SK-MEL-5 (cell line): ENCODE results near the gene ANK2. TPM values are rescaled to one million over a fixed set of nuclear protein-coding genes. Genes with fewer than 3 reads are reported as not detected.

Experiments used
- DNase-seq: peaks from one replicate; pipeline ENCODE4 v3.0.0-alpha.2; 2016; ENCODE audit warnings: low read depth, low spot score
- in situ Hi-C: cut with HindIII; loops from 2 replicates; pipeline ENCODE4 v1.10.0; 2016; ENCODE audit warnings: low sequenced_read_pairs, high pct_unique_total_duplicates, low pct_unique_long_range_greater_than_20kb
- polyA plus RNA-seq, 2 experiments: library from polyadenylated mRNA; depleted of rRNA; stranded (reverse); fragments of >200 nt; gene quantifications; 2 replicates each; pipeline ENCODE4 v1.2.3, GENCODE V29; 2015
- total RNA-seq: library from RNA; depleted of rRNA; stranded (reverse); fragments of >200 nt; shearing (Covaris generic); gene quantifications from 2 replicates; pipeline ENCODE4 v1.2.3, GENCODE V29; 2014; rRNA removed

ANK2 gene
- total RNA-seq: 83.9 and 91.1 TPM in 2 replicates
- polyA plus RNA-seq (2015; cell fraction: cytosol; rRNA removed): 30.4 and 49.9 TPM in 2 replicates
- polyA plus RNA-seq (2015; cell fraction: nucleus; rRNA removed): 41.5 and 47.2 TPM in 2 replicates

DNA sequence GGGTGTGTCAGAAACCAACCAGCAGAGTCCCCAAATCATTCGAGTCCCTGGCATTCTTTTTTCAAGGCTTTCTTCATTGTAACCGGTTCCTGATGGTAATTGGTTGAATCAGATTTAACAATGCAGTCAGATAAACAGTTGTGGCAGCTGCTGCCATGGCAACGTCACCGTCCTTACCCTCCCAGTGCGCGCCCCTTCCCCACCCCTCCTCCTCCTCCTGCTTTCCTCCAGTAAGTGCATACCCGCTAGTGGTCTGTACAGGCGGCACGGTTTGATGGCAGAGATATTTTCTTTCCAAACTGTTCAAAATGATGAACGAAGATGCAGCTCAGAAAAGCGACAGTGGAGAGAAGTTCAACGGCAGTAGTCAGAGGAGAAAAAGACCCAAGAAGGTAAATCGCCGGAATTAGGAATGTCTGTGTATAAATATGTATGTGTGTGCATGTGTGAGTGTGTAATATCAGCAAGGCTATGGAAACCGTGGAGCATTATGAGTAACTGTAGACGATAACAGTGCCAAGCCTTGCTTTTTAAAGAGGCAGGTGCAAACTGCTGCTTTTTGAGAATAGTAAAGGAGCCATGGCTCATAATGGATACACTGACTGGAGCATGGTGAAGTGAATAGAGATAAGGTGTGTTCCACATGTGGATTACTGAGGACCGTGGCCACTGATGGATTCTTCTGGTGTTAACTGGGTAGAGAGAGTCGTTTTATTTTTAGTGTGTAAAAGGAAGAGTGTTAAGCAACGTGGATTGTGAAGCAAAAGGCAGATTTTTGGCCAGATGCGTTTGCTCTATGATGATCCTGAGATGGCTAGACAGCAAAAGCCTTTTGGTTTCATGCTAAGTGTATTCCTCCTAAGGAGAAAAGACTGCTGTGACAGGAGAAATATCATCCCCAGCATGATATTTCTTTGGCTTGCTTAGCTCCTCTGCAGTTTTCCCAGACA lies at the start of gene ANK2:
Gene ANK2, plus strand, starts transcription at position 233 of the 950 bp plus-strand sequence. Its CDS starts 76 bp downstream, at position 309.
- in situ Hi-C loops: no loop called here
- no peak for DNase-seq

DNA sequence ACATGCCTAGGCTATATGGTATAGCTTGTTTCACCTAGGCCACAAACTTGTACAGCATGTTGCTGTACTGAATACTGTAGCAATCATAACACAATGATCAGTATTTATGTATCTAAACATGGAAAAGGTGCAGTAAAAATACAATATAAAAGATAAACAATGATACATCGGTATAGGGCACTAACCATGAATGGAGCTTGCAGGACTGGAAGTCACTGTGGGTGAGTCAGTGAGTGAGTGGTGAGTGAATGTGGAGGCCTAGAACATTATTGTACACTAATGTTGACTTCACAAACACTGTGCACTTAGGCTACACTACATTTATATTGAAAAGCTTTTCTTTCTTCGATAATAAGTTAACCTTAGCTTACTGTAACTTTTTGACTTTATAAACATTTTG lies 45.6 kb upstream of the ANK2 start:
- in situ Hi-C loops: no loop called here
- DNase-seq: no peak

DNA sequence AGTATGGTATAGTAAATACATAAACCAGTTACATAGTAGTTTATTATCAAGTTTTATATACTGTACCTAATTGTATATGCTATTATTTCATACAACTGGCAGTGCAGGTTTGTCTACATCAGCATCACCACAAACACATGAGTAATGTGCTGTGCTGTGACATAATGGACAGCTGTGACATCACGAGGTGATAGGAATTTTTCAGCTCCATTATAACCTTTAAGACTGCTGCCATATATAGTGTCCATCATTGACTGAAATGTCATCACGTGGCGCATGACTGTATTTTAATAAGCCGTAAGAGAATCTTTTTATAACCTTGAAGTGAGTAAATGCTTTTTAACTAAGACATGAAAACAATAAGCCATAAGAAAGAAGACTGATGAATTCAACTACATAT lies 44.8 kb upstream of the ANK2 start:
- DNase-seq: peak; percentile 17
- in situ Hi-C loops: no loop called here

DNA sequence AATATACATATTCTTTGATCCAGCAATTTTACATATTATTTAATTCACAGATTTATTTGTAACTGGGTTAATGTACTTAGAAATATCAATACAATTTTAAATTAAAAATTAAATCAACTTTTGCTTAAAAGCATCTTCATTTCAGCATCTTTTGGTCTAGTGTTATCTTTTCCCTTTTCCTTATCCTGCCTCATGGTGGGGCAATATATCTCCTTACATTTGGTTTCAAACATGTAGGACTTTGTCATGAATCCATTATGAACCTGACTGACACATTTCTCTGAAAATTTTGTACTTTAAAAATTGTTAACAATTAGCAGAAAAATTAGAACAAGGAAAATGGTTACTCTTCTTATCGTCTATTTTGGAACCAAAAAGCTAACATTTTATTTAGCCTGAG lies 42.8 kb upstream of the ANK2 start:
- in situ Hi-C loops: no loop called here
- no peak for DNase-seq

DNA sequence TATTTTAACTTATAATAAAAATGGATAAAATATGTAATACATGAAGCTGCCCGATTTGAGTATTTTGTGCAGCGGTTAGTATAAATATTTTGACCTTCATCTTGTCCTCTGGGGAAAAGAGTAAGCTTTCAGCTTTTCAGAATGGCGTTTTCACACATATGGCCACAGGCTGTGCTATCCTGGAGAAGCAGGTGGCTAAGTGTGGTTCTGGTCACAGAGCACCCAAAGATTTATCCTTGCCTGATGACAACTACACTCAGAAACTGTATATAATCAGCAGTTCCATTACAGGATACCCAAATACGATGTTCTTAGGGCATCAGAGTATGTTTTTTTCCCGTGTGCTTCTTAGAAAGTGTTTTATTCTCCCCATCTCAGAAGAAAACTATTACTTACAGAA lies 42.3 kb upstream of the ANK2 start:
- in situ Hi-C loops: no loop called here

GRCh38 chr4:113008135-113008534 lies 41.3 kb upstream of the ANK2 start:
- no peak for DNase-seq
- in situ Hi-C loops: no loop called here

More for the DNA sequence above, 42.3 kb upstream of the ANK2 start:
- DNase-seq: no peak

DNA sequence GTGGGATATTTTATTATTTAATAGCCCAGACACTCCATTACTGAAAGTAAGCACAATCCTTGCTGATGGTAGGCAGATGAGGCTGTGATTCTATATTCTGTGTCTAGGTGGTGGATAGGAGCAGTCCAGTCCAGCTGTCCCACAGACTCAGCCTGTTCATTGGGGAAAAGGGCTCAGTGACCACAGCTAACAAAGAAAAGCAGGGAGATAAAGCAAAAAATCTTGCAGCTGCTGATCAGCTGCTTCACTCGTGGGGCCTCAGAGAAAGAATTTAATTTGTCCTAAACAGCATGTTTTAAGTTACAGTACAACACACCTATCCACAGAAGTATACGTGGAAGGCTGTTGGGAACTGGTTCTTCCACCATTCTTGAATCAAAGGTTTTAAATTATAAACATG lies 40.7 kb upstream of the ANK2 start:
- in situ Hi-C loops: no loop called here
- DNase-seq: peak; percentile 46

GRCh38 chr4:113009461-113009860 lies 40.0 kb upstream of the ANK2 start:
- in situ Hi-C loops: no loop called here
- DNase-seq: no peak

DNA sequence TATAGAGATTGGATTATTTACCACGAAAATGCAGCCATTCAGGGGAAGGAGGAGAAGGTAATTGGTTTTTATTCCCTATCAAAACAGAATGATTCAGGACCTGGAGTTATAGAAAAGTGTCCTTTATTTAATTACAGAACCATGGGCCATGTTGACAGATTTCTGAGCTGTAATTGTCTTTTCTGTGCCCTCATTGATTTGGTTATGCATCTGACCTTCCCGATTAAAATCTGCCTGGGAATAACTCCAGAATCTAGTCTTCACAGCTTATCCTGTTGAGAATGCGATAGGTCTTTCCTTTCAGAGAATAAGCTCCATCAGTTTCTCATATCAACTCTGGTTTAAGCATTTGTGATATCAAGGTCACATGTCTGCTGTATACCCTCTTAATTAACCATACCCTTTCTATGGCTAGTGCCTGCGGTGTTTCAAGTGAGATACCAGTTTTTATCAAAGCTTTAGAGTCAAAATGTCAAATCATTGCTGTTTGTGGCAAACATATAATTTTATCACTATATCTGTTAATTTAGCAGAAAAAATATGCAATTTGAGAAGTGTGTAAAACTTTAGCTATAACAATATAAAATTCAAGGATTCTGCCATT lies 37.2 kb upstream of the ANK2 start:
- no peak for DNase-seq
- in situ Hi-C loops: no loop called here

GRCh38 chr4:113012786-113013185 lies 36.7 kb upstream of the ANK2 start:
- no peak for DNase-seq
- in situ Hi-C loops: no loop called here

GRCh38 chr4:113013751-113014150 lies 35.7 kb upstream of the ANK2 start:
- in situ Hi-C loops: no loop called here
- no peak for DNase-seq

GRCh38 chr4:113016377-113016776 lies 33.1 kb upstream of the ANK2 start:
- in situ Hi-C loops: no loop called here
- DNase-seq: no peak

- DNase-seq: no peak
- in situ Hi-C loops: no loop called here
Measured at GRCh38 chr4:113020966-113021365, 28.5 kb upstream of the ANK2 start.

GRCh38 chr4:113024388-113024787 lies 25.1 kb upstream of the ANK2 start:
- in situ Hi-C loops: no loop called here
- DNase-seq: no peak

DNA sequence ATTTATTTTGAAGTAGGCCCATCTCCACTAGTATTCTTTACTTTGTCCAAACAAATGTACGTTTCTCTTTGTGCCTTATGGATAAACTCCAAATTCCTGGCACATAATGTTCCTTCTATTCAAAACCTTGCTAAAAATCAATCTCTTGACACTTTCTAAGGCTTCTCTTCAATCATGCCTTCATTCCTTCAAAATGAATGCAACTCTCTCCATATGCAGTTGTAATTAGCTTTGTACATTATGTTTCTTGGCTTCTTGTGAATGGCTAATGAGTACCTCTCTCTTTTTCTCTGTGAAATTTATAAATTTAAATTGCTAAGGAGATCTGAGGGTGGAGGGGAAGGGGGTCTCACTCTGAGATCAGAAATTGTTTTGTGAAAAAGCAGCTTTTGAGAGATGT lies 24.0 kb upstream of the ANK2 start:
- in situ Hi-C loops: no loop called here
- DNase-seq: no peak

DNA sequence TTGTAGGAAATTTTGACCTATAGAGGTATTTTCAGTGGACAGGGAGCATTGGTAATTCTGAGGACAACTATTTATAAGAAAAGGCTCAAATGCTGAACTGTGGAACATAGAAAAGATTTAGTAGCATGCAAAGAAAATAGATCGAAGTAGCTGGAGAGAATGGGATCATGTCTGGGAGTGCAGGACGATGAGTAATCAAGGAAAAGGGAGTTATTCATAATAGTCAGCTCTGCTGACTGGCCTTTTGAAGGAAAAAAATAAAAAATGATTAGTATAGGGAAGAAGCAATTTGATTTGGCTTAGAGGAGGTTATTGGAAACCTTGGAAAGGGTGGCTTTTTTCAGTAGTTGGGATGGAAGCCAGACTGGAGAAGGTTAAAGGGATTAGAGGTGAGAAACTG lies 22.9 kb upstream of the ANK2 start:
- no peak for DNase-seq
- in situ Hi-C loops: no loop called here

DNA sequence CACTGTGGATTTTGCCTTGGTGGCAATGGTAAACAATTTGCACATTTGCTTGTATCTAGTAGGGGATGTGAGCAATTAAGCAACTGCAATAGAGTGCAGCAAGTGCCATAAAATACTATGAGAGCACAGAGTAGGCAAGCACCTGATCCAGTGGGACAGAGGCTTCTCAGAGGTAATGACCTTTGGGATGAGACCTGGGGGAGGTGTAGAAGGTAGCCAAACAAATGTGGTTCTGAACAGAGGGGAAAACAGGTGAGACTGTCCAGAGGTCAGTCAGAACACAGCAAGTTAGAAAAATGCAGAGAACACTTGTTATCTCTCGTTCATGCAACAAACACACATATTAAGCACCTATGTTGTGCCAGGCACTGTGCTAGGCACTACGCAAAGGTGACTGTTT lies 21.4 kb upstream of the ANK2 start:
- DNase-seq: no peak
- in situ Hi-C loops: no loop called here

DNA sequence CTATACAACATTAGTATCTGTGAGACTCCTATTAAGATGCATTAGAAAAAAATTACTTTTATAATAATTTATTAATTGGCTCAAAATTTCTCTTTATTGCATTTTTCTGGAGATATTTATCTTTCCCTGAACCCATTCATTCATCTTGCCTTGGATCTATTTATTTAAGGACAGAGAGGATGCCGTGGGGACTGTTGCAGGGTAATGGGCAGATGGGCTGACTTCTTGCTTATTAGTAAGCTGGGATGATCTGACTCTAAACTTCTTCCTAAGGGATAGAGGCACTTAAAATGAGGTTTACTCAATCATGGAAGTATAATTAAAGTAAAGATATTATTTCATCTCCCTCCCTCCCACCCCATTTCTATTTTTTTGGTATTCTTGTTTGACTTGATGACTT lies 18.2 kb upstream of the ANK2 start:
- in situ Hi-C loops: no loop called here
- no peak for DNase-seq

DNA sequence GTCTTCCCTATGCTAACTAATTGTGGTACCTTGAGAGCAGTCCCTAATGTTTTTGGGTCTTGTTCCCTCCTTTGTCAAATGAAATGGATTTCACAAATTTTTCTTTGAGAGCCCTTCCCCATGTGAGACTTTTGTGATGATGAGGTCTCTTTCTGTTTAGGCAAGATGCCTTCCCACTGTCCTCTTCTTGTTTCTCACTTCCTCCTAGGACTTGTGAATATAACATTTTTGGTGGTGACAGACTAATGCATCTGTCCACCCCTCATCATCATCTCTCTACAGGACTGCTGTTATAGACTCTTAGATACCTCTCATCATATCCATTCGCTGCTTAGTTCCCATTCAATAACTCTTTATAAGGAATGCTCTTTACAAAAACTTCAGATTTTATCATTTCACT lies 8.7 kb upstream of the ANK2 start:
- no peak for DNase-seq
- in situ Hi-C loops: no loop called here
